RWPE2 (cell line): ENCODE data around the gene FAM222B.
"Not testable (repeated sequence)": the region's sequence is repeated elsewhere in the genome, so short reads cannot be mapped to it uniquely, and the experiment has no call there.

Source experiments
- ATAC-seq: fragments of 200-7000 bp; cut with Tn5 transposase; 3 replicates; pipeline ENCODE4 v1.9.1; 2021; ENCODE audit warnings: low read depth
- DNase-seq: peaks from one replicate; pipeline ENCODE4 v3.0.0-alpha.2; 2020; ENCODE audit warnings: low spot score
- H3K27ac ChIP-seq: fragments of 450-650 bp; 2 replicates; pipeline ENCODE4 v1.5.1; 2017; ENCODE audit warnings: mild to moderate bottlenecking; ENCODE audit not compliant: poor library complexity, severe bottlenecking
- H3K27me3 ChIP-seq: fragments of 250-450 bp; sonication (Bioruptor Pico); 2 replicates; pipeline ENCODE4 v1.5.1; 2021; ENCODE audit warnings: mild to moderate bottlenecking, moderate library complexity; ENCODE audit not compliant: insufficient read depth, poor library complexity, severe bottlenecking
- H3K36me3 ChIP-seq: fragments of 250-450 bp; sonication (Bioruptor Pico); 2 replicates; pipeline ENCODE4 v1.5.1; 2020; ENCODE audit warnings: low read depth, mild to moderate bottlenecking, moderate library complexity
- H3K4me1 ChIP-seq: fragments of 250-450 bp; sonication (Bioruptor Pico); 2 replicates; pipeline ENCODE4 v1.5.1; 2021; ENCODE audit warnings: mild to moderate bottlenecking, moderate library complexity; ENCODE audit not compliant: insufficient read depth, poor library complexity, severe bottlenecking
- H3K4me3 ChIP-seq: fragments of 250-450 bp; sonication (Bioruptor Pico); 2 replicates; pipeline ENCODE4 v1.5.1; 2021; ENCODE audit warnings: mild to moderate bottlenecking, moderate library complexity; ENCODE audit not compliant: severe bottlenecking
- H3K9me3 ChIP-seq: fragments of 250-450 bp; sonication (Bioruptor Pico); 2 replicates; pipeline ENCODE4 v1.5.1; 2021; ENCODE audit warnings: mild to moderate bottlenecking, moderate library complexity; ENCODE audit not compliant: severe bottlenecking
- CTCF ChIP-seq: fragments of 450-650 bp; IDR thresholded peaks from one replicate; pipeline ENCODE4 v1.5.1; 2017; ENCODE audit warnings: mild to moderate bottlenecking, moderate library complexity; ENCODE audit not compliant: poor library complexity, severe bottlenecking

Gene FAM222B

GRCh38 chr17:28878981-28879380, 36.4 kb upstream of the FAM222B start:
- DNase-seq (no peak), ATAC-seq (peak; percentile 75)
- H3K9me3 ChIP-seq = no peaks in the 10 kb centered on the region
- H3K36me3 ChIP-seq = peaks cover 38% of the 10 kb centered on the region
- H3K4me1 ChIP-seq = peaks cover 23% of the 10 kb centered on the region
- H3K4me3 ChIP-seq = no peak overlapping the region
- H3K27ac ChIP-seq = peak overlapping the region; percentile 65
- no peaks in the 10 kb centered on the region for H3K27me3 ChIP-seq
- TF ChIP-seq CTCF = peak; percentile 78

- DNase-seq (no peak), ATAC-seq (peak; percentile 67)
- no peaks in the 10 kb centered on the region for H3K27me3 ChIP-seq
- peaks cover 23% of the 10 kb centered on the region for H3K4me1 ChIP-seq
- H3K27ac ChIP-seq = peak overlapping the region; percentile 65
- no peak overlapping the region for H3K4me3 ChIP-seq
- peaks cover 38% of the 10 kb centered on the region for H3K36me3 ChIP-seq
- no peak for TF ChIP-seq CTCF
- no peaks in the 10 kb centered on the region for H3K9me3 ChIP-seq
These were observed 35.7 kb upstream of the FAM222B start for GRCh38 chr17:28878158-28878910.

- ATAC-seq = not testable (repeated sequence)
These were observed 34.6 kb upstream of the FAM222B start for GRCh38 chr17:28877150-28877711.

GRCh38 chr17:28875848-28876550, 33.4 kb upstream of the FAM222B start:
- Histone ChIP-seq H3K27ac (no peak overlapping the region), H3K27me3 (no peaks in the 10 kb centered on the region), H3K9me3 (no peaks in the 10 kb centered on the region), H3K4me3 (no peak overlapping the region), H3K36me3 (peaks cover 24% of the 10 kb centered on the region), H3K4me1 (peaks cover 21% of the 10 kb centered on the region)
- DNase-seq (no peak), ATAC-seq (no peak)
- TF ChIP-seq CTCF = no peak

More at GRCh38 chr17:28877150-28877711, 34.6 kb upstream of the FAM222B start:
- not testable (repeated sequence) for DNase-seq, H3K9me3 ChIP-seq, H3K27me3 ChIP-seq, H3K4me3 ChIP-seq
- peaks cover 23% of the 10 kb centered on the region for H3K4me1 ChIP-seq
- peak overlapping the region; percentile 65 for H3K27ac ChIP-seq
- H3K36me3 ChIP-seq = peaks cover 36% of the 10 kb centered on the region

- Histone ChIP-seq H3K27ac (no peak overlapping the region), H3K27me3 (no peaks in the 10 kb centered on the region), H3K36me3 (peaks cover 11% of the 10 kb centered on the region), H3K9me3 (no peaks in the 10 kb centered on the region), H3K4me1 (peaks cover 14% of the 10 kb centered on the region), H3K4me3 (no peak overlapping the region)
- no peak for TF ChIP-seq CTCF
- DNase-seq (no peak), ATAC-seq (no peak)
These were observed 32.2 kb upstream of the FAM222B start for GRCh38 chr17:28874750-28875149.
